ENCODE data around the gene APOE.

Gene APOE

GRCh38 chr19:44894052-44894400 is 11.6 kb upstream of the APOE start:
- TF ChIP-seq CTCF (IDR thresholded peaks at IDR 0.05), result no peak
- no peak for DNase-seq
- Histone ChIP-seq H3K4me1 (peaks cover 0 to 27% (median 21%) of the 10 kb centered on the region in 4 donors), H3K27ac (no peak overlapping the region), H3K36me3 (peaks cover 45 to 66% (median 52%) of the 10 kb centered on the region in 3 donors), H3K4me3 (no peak overlapping the region), H3K9me3 (no peaks in the 10 kb centered on the region), H3K27me3 (no peaks in the 10 kb centered on the region)
- intact Hi-C loops (cut with DNase I; ENCODE audit: low total_unique reads), result no loop called here

- no peak overlapping the region for H3K27ac ChIP-seq
- no peak overlapping the region for H3K4me3 ChIP-seq
- H3K27me3 ChIP-seq, result no peaks in the 10 kb centered on the region
- TF ChIP-seq CTCF (IDR thresholded peaks at IDR 0.05), result no peak
- H3K4me1 ChIP-seq, result peaks cover 0 to 18% (median 14%) of the 10 kb centered on the region in 4 donors
- intact Hi-C loops (cut with DNase I; ENCODE audit: low total_unique reads), result no loop called here
- H3K36me3 ChIP-seq, result peaks cover 45 to 73% (median 56%) of the 10 kb centered on the region in 3 donors
- DNase-seq, result no peak
- H3K9me3 ChIP-seq, result no peaks in the 10 kb centered on the region
Measured at GRCh38 chr19:44894946-44895345, 10.7 kb upstream of the APOE start.

- peaks cover 0 to 2% (median 0%) of the 10 kb centered on the region in 4 donors for H3K4me1 ChIP-seq
- H3K9me3 ChIP-seq, result no peaks in the 10 kb centered on the region
- H3K27me3 ChIP-seq, result no peaks in the 10 kb centered on the region
- no peak overlapping the region for H3K4me3 ChIP-seq
- no peak for TF ChIP-seq CTCF (IDR thresholded peaks at IDR 0.05)
- no peak overlapping the region for H3K27ac ChIP-seq
- H3K36me3 ChIP-seq, result peaks cover 67 to 98% (median 83%) of the 10 kb centered on the region in 3 donors
- intact Hi-C loops (cut with DNase I; ENCODE audit: low total_unique reads), result no loop called here
- no peak for DNase-seq
Measured at GRCh38 chr19:44897835-44898234, 7.8 kb upstream of the APOE start.

- peaks cover 0 to 9% (median 0%) of the 10 kb centered on the region in 4 donors for H3K4me1 ChIP-seq
- H3K36me3 ChIP-seq, result peaks cover 47 to 76% (median 61%) of the 10 kb centered on the region in 3 donors
- DNase-seq, result no peak
- no peaks in the 10 kb centered on the region for H3K9me3 ChIP-seq
- H3K27ac ChIP-seq, result no peak overlapping the region
- no peak overlapping the region for H3K4me3 ChIP-seq
- no peak for TF ChIP-seq CTCF (IDR thresholded peaks at IDR 0.05)
- intact Hi-C loops (cut with DNase I; ENCODE audit: low total_unique reads), result loop anchor here (5.0 to 10.0 kb wide), 2 partner anchors 52 to 154 kb away; no protein-coding TSS in a partner anchor
- peaks cover 0 to 18% of the 10 kb centered on the region in 2 donors for H3K27me3 ChIP-seq
Measured at GRCh38 chr19:44900328-44901244, 5.0 kb upstream of the APOE start.

GRCh38 chr19:44903216-44903601 is 2.4 kb upstream of the APOE start:
- Histone ChIP-seq H3K4me3 (no peak overlapping the region), H3K27ac (no peak overlapping the region), H3K4me1 (peaks cover 0 to 18% (median 0%) of the 10 kb centered on the region in 4 donors), H3K27me3 (peaks cover 0 to 42% of the 10 kb centered on the region in 2 donors), H3K9me3 (no peaks in the 10 kb centered on the region), H3K36me3 (peaks cover 27 to 50% (median 38%) of the 10 kb centered on the region in 3 donors)
- no peak for DNase-seq
- TF ChIP-seq CTCF (IDR thresholded peaks at IDR 0.05), result no peak
- intact Hi-C loops (cut with DNase I; ENCODE audit: low total_unique reads), result loop anchor here (5.0 to 10.0 kb wide), 2 partner anchors 49 to 152 kb away; no protein-coding TSS in a partner anchor

Measured in tibial artery (tissue), 4 donors.